H9 (cell line): ENCODE results near the gene GTF3A. TPM values are rescaled to one million over a fixed set of nuclear protein-coding genes. Genes with fewer than 3 reads are reported as not detected.

Experiments used
- DNase-seq: peaks from one replicate; pipeline ENCODE4 v3.0.0-alpha.2; 2017
- H2AFZ ChIP-seq: one replicate; pipeline ENCODE4 v1.6.1; 2013; ENCODE audit warnings: mild to moderate bottlenecking, low read length, control low read depth, moderate library complexity
- H2AK5ac ChIP-seq: 2 replicates; pipeline ENCODE4 v1.6.1; 2013; ENCODE audit warnings: low read length, control low read depth, mixed read lengths; ENCODE audit not compliant: insufficient read length
- H2BK120ac ChIP-seq: one replicate; pipeline ENCODE4 v1.6.1; 2013; ENCODE audit warnings: low read depth, mild to moderate bottlenecking, low read length, control low read depth, inconsistent platforms; ENCODE audit not compliant: poor library complexity, severe bottlenecking
- H2BK12ac ChIP-seq: 2 replicates; pipeline ENCODE4 v1.6.1; 2013; ENCODE audit warnings: low read length, control low read depth, mixed read lengths, low read depth; ENCODE audit not compliant: insufficient read length
- H2BK15ac ChIP-seq: 2 replicates; pipeline ENCODE4 v1.6.1; 2013; ENCODE audit warnings: low read depth, low read length, control low read depth
- H2BK20ac ChIP-seq: one replicate; pipeline ENCODE4 v1.6.1; 2013; ENCODE audit warnings: low read depth, mild to moderate bottlenecking, low read length, control low read depth, inconsistent platforms; ENCODE audit not compliant: poor library complexity, severe bottlenecking
- H2BK5ac ChIP-seq: 2 replicates; pipeline ENCODE4 v1.6.1; 2013; ENCODE audit warnings: low read length, control low read depth, mixed read lengths; ENCODE audit not compliant: insufficient read length
- H3K14ac ChIP-seq: 2 replicates; pipeline ENCODE4 v1.6.1; 2013; ENCODE audit warnings: low read length, control low read depth; ENCODE audit not compliant: insufficient read depth
- H3K18ac ChIP-seq: 2 replicates; pipeline ENCODE4 v1.6.1; 2013; ENCODE audit warnings: low read depth, mild to moderate bottlenecking, mixed read lengths, low read length, control low read depth; ENCODE audit not compliant: insufficient read length
- H3K23ac ChIP-seq: 2 replicates; pipeline ENCODE4 v1.6.1; 2013; ENCODE audit warnings: low read length, control low read depth, mixed read lengths, low read depth; ENCODE audit not compliant: insufficient read length
- H3K23me2 ChIP-seq: 2 replicates; pipeline ENCODE4 v1.6.1; 2013; ENCODE audit warnings: low read depth, mild to moderate bottlenecking, mixed read lengths, low read length, control low read depth; ENCODE audit not compliant: insufficient read length, poor library complexity, severe bottlenecking
- H3K27ac ChIP-seq: 2 replicates; pipeline ENCODE4 v1.5.1; 2013; ENCODE audit warnings: low read length, control low read depth, mixed read lengths, low read depth; ENCODE audit not compliant: insufficient read length
- H3K27me3 ChIP-seq: 2 replicates; pipeline ENCODE4 v1.6.1; 2013; ENCODE audit warnings: low read length, control low read depth, inconsistent platforms; ENCODE audit not compliant: insufficient read depth
- H3K4ac ChIP-seq: 2 replicates; pipeline ENCODE4 v1.6.1; 2013; ENCODE audit warnings: low read depth, mild to moderate bottlenecking, control low read depth, inconsistent platforms, low read length, moderate library complexity
- H3K4me1 ChIP-seq: 2 replicates; pipeline ENCODE4 v1.6.1; 2013; ENCODE audit warnings: low read length, control low read depth, inconsistent platforms; ENCODE audit not compliant: insufficient read depth
- H3K4me2 ChIP-seq: 2 replicates; pipeline ENCODE4 v1.6.1; 2013; ENCODE audit warnings: low read length, control low read depth, mixed read lengths; ENCODE audit not compliant: insufficient read length, insufficient read depth
- H3K56ac ChIP-seq: 2 replicates; pipeline ENCODE4 v1.6.1; 2013; ENCODE audit warnings: low read depth, mild to moderate bottlenecking, mixed read lengths, low read length, control low read depth; ENCODE audit not compliant: insufficient read length
- H3K79me1 ChIP-seq: 2 replicates; pipeline ENCODE4 v1.6.1; 2013; ENCODE audit warnings: low read depth, mild to moderate bottlenecking, moderate library complexity, low read length, control low read depth, inconsistent platforms; ENCODE audit not compliant: insufficient read depth, poor library complexity, severe bottlenecking
- H3K79me2 ChIP-seq: 2 replicates; pipeline ENCODE4 v1.6.1; 2013; ENCODE audit warnings: low read length, control low read depth, inconsistent platforms; ENCODE audit not compliant: insufficient read depth
- H3K9ac ChIP-seq: 2 replicates; pipeline ENCODE4 v1.6.1; 2013; ENCODE audit warnings: low read length, control low read depth, mixed read lengths; ENCODE audit not compliant: insufficient read length; ENCODE audit errors: extremely low read depth
- H3K9me3 ChIP-seq: one replicate; pipeline ENCODE4 v1.6.1; 2013; ENCODE audit warnings: low read depth, low read length, inconsistent platforms; ENCODE audit not compliant: control insufficient read depth
- H3T11ph ChIP-seq: one replicate; pipeline ENCODE4 v1.6.1; 2013; ENCODE audit warnings: mild to moderate bottlenecking, low read length, control low read depth, inconsistent platforms
- H4K20me1 ChIP-seq: one replicate; pipeline ENCODE4 v1.6.1; 2013; ENCODE audit not compliant: control insufficient read depth, insufficient read length, insufficient read depth
- H4K5ac ChIP-seq: 2 replicates; pipeline ENCODE4 v1.6.1; 2013; ENCODE audit warnings: low read depth, mild to moderate bottlenecking, mixed read lengths, low read length, control low read depth; ENCODE audit not compliant: insufficient read length
- H4K8ac ChIP-seq: replicated peaks from 2 replicates; pipeline ENCODE4 v1.6.1; 2013; ENCODE audit warnings: low read length, control low read depth, mixed read lengths, low read depth; ENCODE audit not compliant: insufficient read length
- H4K91ac ChIP-seq: 2 replicates; pipeline ENCODE4 v1.6.1; 2013; ENCODE audit warnings: low read depth, mild to moderate bottlenecking, moderate library complexity, mixed read lengths, low read length, control low read depth; ENCODE audit not compliant: insufficient read length
- H3K27ac Mint-ChIP-seq, 3 experiments: 2 replicates in 2 of 3; 3 replicates in 1 of 3; pipeline ENCODE4 v1.8.0; 2020 to 2021; ENCODE audit warnings: mixed read lengths in 3 of 3, mild to moderate bottlenecking in 1 of 3, moderate library complexity in 1 of 3
- H3K27me3 Mint-ChIP-seq: 2 replicates; pipeline ENCODE4 v1.8.0; 2021; ENCODE audit warnings: low read depth, mild to moderate bottlenecking, moderate library complexity, mixed read lengths
- H3K36me3 Mint-ChIP-seq, 3 experiments: 2 replicates in 2 of 3; 3 replicates in 1 of 3; pipeline ENCODE4 v1.8.0; 2020 to 2021; ENCODE audit warnings: low read depth in 3 of 3, mixed read lengths in 3 of 3; ENCODE audit not compliant: insufficient read depth in 1 of 3
- H3K4me1 Mint-ChIP-seq, 2 experiments: 2 replicates each; pipeline ENCODE4 v1.8.0; 2020; ENCODE audit warnings: mixed read lengths in 2 of 2
- H3K4me3 Mint-ChIP-seq, 2 experiments: 2 replicates in 1 of 2; 3 replicates in 1 of 2; pipeline ENCODE4 v1.8.0; 2020 to 2021; ENCODE audit warnings: mild to moderate bottlenecking in 2 of 2, mixed read lengths in 2 of 2, moderate library complexity in 1 of 2
- H3K9me3 Mint-ChIP-seq, 2 experiments: 2 replicates in 1 of 2; 3 replicates in 1 of 2; pipeline ENCODE4 v1.8.0; 2020; ENCODE audit warnings: mild to moderate bottlenecking in 2 of 2, mixed read lengths in 2 of 2, moderate library complexity in 1 of 2
- CTCF ChIP-seq: fragments of 200-600 bp; sonication (generic); conservative IDR thresholded peaks from 3 replicates; pipeline ENCODE4 v1.8.0; 2021; ENCODE audit warnings: antibody characterized with exemption, mild to moderate bottlenecking
- WGBS: extraction: QIAGEN DNeasy Blood & Tissue Kit; methylation state at CpG from one replicate; pipeline ENCODE4 v1.1.7; 2013; ENCODE audit warnings: missing lambda C conversion rate, low lambda C conversion rate, mixed read lengths; ENCODE audit not compliant: insufficient read length; ENCODE audit errors: extremely low coverage; 5-methylcytosine and 5-hydroxymethylcytosine counted together
- total RNA-seq: library from RNA; stranded (reverse); gene quantifications from 2 replicates; pipeline ENCODE4 v1.2.1, GENCODE V29; 2021

The GTF3A gene
- total RNA-seq, 1 experiment from 2014 or later = 70.0 TPM

DNA sequence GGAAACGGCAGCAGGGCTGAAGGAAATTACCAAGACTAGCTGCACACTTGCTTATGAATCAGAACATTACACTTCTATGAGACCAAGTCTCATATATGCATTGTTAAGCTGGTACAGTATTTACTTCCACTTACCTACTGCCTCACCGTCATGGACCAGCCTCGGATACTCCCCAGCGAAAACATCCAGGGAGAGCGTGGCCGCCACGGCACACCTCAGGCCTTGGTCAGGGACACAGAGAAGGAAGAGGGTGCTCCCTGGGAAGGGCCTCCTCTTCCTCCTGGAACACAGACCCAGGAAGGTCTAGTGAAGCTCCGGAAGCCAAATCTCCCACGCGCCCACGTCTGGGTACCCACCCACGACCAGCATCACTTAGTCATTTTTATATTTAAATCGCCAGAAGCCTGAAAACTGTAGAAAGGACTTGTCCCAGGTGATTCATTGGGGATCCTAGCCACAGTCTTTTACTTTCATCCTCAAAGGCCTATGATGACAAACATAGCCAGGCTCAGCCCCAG, 50.4 kb downstream of the GTF3A start:
- Histone ChIP-seq H3K79me2 (no peaks in the 10 kb centered on the region), H3K27ac (no peak overlapping the region), H4K91ac (no peak overlapping the region), H3K9ac (no peak overlapping the region), H2BK5ac (no peak overlapping the region), H2AFZ (no peak overlapping the region), H3K4ac (no peak overlapping the region), H3T11ph (no peak overlapping the region), H2BK20ac (no peak overlapping the region), H3K27me3 (no peaks in the 10 kb centered on the region), H3K79me1 (no peaks in the 10 kb centered on the region), H3K9me3 (no peaks in the 10 kb centered on the region), H2BK15ac (no peak overlapping the region), H4K20me1 (no peaks in the 10 kb centered on the region), H2BK12ac (no peak overlapping the region), H3K4me1 (no peaks in the 10 kb centered on the region), H2BK120ac (no peak overlapping the region), H3K23ac (no peak overlapping the region), H3K4me2 (no peak overlapping the region), H3K56ac (no peak overlapping the region), H4K5ac (no peak overlapping the region), H2AK5ac (no peak overlapping the region), H3K14ac (no peak overlapping the region), H3K23me2 (no peaks in the 10 kb centered on the region), H4K8ac (no peak overlapping the region), H3K18ac (no peak overlapping the region)
- no peak for DNase-seq
- peaks cover 5% of the 10 kb centered on the region in 2 experiments; a peak in 2 of 4 replicates for H3K4me1 Mint-ChIP-seq
- H3K9me3 Mint-ChIP-seq = no peaks in the 10 kb centered on the region
- TF ChIP-seq CTCF = no peak
- H3K36me3 Mint-ChIP-seq = no peaks in the 10 kb centered on the region
- no peak overlapping the region for H3K27ac Mint-ChIP-seq
- no peaks in the 10 kb centered on the region; the same call in none of the 2 replicates for H3K27me3 Mint-ChIP-seq
- WGBS = no CpG with 5 or more reads among the region's 13 CpGs
- no peak overlapping the region for H3K4me3 Mint-ChIP-seq
